ENCODE measurements around the gene KLHL21. TPM values are rescaled to one million over a fixed set of nuclear protein-coding genes. Genes with fewer than 3 reads are reported as not detected.

Gene KLHL21
- 14.3 and 15.8 TPM in 2 replicates for total RNA-seq

GRCh38 chr1:6602669-6603237 is at the start of gene KLHL21:
TSS of gene KLHL21 (minus strand) at chr1:6602869. CDS start at chr1:6602817, 52 bp downstream.

GRCh38 chr1:6624710-6625583 is 22.3 kb upstream of the KLHL21 start, which contains the start of gene THAP3:
TSS of gene THAP3 (plus strand) at chr1:6624868. CDS start at chr1:6625219, 351 bp downstream.

GRCh38 chr1:6613361-6614018 is 10.8 kb upstream of the KLHL21 start, which contains the start of gene PHF13:
TSS of gene PHF13 (plus strand) at chr1:6613731. CDS start at chr1:6614067, 336 bp downstream.

GRCh38 chr1:6579374-6580118 is 23.1 kb downstream of the KLHL21 start, which contains the start of gene ZBTB48:
TSS of gene ZBTB48 (plus strand) at chr1:6579994. CDS start at chr1:6580610, 616 bp downstream.

GRCh38 chr1:6554907-6555778 is 47.5 kb downstream of the KLHL21 start, which contains the start of gene TAS1R1:
TSS of gene TAS1R1 (plus strand) at chr1:6555307. CDS start at chr1:6555374, 67 bp downstream.

GRCh38 chr1:6554031-6554906 is 48.4 kb downstream of the KLHL21 start, which contains the start of gene NOL9:
TSS of gene NOL9 (minus strand) at chr1:6554513. CDS start at chr1:6554502, 11 bp downstream.

Other genes starting within 250 kb of the KLHL21 start
- gene ACOT7, start 209.1 kb downstream of the KLHL21 start, total RNA-seq: 82.7 and 105 TPM in 2 replicates
- gene HES2, start 182.9 kb downstream of the KLHL21 start, total RNA-seq: under 0.01 and 0.15 TPM in 2 replicates
- under 0.01 TPM in 1 of 2 replicates, not detected in the other for gene ESPN, start 178.1 kb downstream of the KLHL21 start, total RNA-seq
- 4.4 and 5.2 TPM in 2 replicates for gene TNFRSF25, start 136.7 kb downstream of the KLHL21 start, total RNA-seq
- 8.3 and 10.6 TPM in 2 replicates for gene PLEKHG5, start 111.2 kb downstream of the KLHL21 start, total RNA-seq
- gene NOL9, start 48.4 kb downstream of the KLHL21 start, total RNA-seq: 15.3 and 15.5 TPM in 2 replicates
- gene TAS1R1, start 47.6 kb downstream of the KLHL21 start, total RNA-seq: 0.15 and 0.17 TPM in 2 replicates
- 12.9 and 14.0 TPM in 2 replicates for gene ZBTB48, start 22.9 kb downstream of the KLHL21 start, total RNA-seq
- gene PHF13, start 10.9 kb upstream of the KLHL21 start, total RNA-seq: 4.2 and 5.4 TPM in 2 replicates
- 28.2 and 31.6 TPM in 2 replicates for gene THAP3, start 22.0 kb upstream of the KLHL21 start, total RNA-seq
- gene DNAJC11, start 98.9 kb upstream of the KLHL21 start, total RNA-seq: 25.2 and 28.1 TPM in 2 replicates
- gene CAMTA1, start 182.6 kb upstream of the KLHL21 start, total RNA-seq: 72.1 and 77.2 TPM in 2 replicates